Germinal center (tissue), 1 donor: ENCODE measurements around the gene PROK2.

Experiments used
- DNase-seq: peaks from one replicate; pipeline ENCODE4 v3.0.0; 2012; ENCODE audit warnings: mixed read lengths, low spot score

Gene PROK2

DNA sequence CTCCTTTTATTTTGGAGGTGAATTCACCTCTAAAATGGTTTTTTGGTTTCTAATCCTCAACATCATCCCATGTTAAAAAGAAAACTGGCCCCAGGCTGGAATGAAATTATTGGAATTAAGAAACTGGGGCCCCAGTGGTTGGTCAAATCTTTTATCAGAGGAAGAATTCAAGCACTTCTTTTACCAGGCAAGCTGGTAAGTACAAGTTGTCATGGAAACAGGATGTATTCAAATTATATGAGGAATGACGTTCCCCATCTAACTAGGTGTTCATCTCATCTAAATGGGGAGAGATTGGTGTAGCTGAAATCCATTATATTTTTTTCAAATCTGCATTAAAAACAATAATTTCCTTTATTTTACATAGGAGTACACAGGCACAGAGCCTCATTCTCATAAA, 50.1 kb downstream of the PROK2 start:
- DNase-seq: no peak

DNA sequence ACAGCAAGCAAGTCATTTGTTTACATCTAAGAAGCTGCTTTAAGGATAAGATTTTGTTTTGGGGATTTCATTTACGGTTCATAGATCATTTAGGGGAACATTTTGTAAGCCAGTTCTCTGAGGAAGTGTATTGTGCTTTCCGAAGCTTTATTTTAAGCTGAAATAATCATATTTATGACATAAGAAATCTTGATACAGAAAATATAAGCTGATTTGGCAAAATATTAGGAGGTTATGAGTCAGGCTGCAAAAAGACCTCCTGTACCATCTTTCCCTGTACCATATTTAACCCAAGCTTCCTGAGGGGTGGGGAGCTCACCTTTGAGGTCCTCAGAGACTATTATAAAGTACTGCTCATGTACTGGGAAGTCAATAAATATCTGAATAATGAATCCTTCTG, 51.6 kb downstream of the PROK2 start:
- no peak for DNase-seq

DNA sequence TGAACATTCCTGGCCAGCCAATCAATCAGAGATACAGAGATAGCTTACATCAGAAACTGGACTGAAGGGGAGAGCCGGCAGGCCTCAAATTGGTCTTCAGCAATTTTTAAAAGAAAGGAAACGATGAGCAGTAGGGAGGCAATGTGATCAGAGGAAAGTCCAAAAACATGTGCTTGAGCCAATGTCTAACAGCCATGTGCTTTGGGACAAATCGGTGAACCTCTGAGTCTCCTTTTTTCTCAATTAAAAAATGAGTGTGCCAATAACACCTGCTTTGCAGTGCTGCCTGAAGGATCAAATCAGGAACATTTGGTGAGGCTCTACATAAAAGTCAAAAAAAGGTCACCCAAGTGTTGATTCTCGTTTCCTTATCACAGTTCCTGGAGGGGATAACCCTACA, 52.3 kb downstream of the PROK2 start:
- DNase-seq: no peak

DNA sequence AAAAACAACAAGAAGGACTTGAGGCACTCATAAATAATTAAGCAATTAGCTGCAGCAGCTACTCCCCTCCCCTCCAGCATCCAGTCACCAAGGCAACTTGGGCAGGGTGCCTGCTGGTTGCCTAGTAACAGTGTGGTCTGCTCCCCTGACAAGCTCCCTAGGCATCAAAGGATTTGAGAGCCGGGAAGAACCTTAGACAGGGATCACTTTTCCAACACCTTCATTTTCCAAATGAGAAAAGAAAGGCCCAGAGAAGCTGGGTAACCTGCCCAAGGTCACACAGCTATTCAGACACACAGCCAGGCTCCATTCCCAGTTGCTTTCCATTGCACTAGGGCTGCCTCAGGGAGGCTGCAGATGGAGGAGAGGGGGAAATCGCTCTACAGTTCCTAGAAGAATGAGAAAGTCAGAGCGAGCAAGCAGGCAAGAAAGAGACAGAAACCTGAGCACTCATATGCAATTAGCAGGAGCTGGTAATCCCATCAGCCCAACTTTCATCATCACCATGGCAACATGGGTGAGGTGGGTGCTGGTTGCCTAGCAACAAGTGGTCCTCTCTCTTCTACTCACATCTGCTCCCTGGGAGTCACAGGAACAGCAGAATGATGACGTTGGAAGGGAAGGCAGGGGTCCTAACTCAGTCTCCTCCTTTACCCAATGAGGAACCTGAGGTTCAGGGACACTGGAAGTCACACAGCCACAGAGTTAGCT, 56.2 kb downstream of the PROK2 start:
- DNase-seq: no peak

DNA sequence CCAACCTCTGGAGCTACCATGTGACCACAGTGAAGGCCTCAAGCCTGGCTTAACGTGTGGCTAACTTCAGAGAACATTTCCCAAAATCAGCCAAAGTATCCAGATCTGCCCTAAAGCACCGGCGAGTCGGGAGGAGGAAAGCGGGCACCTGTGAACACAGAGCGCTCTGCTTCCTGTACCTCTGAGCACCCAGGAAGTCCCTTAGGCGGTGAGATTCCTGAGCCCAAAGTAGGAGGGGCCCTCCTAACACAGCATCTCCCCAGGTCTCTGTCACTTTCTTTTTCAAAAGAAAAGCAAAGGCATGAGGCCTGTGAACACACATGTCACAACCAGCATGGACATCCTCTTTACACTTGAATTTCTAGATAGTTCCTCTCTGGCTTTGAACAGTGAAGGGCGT, 58.8 kb downstream of the PROK2 start:
- DNase-seq: no peak

DNA sequence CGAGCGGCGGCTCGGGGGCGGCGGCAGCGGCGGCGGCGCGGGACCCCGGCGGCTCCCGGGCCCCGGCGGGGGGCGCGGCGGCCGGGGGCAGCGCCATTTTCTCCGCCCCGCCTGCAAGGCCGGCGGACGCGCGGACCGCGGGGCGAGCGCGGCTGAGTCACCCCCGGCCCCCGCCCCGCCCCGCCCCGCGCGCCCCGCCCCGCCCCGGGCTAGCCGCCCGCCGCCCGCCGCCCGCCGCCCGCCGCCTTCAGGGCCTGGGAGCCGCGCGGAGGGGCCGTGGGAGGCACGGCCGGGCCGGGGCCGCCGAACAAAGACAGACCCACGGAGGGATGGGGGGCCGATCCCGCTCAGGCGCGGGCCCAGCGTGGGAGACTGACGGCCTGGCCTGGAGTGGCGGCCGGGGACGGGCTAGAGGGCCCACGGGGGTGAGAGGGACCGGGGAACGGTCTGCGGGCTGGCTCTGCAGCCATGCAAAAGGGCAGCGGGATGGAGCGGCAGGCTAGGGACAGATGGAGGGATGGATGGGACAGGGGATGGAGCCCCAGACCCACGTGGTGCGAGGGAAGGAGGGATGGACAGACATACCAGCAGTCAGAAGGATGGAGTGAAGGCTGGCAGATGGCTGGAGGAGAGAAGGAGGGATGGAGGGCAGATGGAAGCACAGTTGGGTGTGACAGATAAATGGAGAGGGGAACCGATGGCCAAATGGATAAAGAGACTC, 59.5 kb downstream of the PROK2 start, which contains the start of gene EIF4E3:
Gene EIF4E3, minus strand, starts transcription at position 132 of the 721 bp plus-strand sequence. Its CDS starts 35 bp downstream, at position 97.
- peak; percentile 66 for DNase-seq

DNA sequence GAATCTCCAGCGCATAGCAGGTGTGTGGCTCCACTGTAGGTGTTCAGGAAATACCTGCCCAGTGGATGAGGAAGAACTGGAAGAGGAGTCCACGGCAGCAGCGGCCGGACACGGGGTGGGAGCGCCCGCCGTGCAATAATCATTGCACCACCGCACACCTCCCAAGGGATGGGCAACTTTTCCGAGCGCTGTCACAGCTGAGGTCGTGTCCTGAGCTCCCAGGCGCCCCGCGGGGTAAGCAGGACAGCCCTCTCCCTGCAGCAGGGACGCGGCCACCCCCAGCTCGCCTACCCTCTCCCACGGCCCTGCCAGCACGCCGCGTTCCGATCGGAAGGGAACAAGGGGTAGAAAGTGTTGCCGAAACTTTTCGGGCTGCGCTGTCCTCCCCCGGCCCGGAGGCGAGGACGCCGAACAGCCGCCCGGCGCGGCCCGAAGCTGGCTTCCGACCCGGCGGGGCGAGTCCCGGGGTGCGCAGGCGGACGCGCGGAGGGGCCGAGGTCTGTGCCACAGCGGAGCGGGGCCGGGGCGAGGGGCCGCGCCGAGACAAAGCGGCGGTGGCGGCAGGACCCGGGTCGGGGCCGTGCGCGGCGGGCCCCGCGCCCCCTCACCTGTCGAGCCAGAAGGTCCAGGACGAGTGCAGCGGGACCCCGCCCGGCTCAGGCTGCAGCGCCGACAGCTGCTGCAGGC, 60.2 kb downstream of the PROK2 start:
- DNase-seq: peak; percentile 50

DNA sequence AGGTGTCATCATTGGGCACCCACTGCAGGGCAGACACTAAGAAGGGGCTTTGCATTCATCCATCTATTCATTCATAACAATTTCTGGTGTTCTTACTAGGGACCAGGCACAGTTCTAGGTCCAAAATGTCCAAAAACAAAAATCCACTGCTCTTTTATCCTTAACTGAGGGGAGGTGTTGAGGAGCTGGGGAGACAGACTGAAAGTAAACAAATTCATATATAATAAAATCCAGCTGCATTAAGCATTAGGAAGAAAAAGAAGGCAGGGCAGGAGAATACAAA, 60.8 kb downstream of the PROK2 start:
- no peak for DNase-seq

DNA sequence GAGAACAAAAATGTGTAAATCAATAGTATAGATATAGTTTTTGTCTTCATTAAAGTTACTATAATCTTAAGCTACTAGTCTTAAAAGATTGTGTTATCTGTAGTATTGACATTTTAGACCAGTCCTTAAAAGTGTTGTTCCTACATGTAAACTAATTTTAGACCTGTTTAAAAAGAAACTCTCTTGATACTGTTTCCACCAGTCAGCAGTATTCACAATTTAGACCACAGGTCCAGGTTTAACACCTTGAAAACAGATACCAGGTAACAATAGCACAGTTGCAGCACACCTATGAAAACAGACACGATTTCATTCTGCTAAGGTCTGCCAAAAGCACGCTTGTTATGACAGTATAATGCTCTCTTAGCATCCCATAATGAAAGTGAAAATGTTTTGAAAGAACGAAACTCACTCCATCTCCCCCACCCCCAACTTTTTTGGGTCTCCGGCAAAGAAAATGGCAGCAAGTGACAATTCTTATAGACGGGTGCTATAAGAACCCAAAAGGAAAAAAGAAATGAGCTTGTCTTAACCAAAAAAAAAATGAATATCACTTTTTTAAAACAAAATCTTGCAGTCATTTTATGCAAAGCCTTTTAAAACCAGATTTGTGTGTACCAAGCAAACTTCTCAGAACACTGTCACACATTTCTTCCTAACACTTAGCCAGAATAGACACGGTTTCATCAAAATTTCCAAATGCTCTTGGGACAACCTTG, 61.3 kb downstream of the PROK2 start:
- DNase-seq: no peak

DNA sequence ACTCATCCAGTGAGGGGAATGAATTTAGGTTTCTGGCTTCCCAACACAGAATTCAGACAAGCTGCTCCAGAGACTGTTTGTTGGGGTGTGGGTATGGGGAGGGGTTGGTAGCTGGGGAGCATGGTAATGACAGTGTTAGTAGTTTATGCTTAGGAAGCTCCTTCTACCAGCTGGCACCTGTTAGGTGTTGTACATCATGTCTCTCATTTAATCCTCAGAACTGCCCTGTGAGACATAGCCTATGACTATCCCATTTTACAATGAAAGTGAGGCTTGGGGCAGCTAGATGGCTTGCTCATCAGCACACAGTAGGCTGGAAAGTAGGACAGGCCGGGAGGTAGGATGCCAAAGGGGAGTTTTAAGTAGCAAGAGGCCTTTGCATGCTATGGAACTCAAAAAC, 62.3 kb downstream of the PROK2 start:
- no peak for DNase-seq
